ENCODE data around the gene SNAPC1. TPM values are rescaled to one million over a fixed set of nuclear protein-coding genes. Genes with fewer than 3 reads are reported as not detected.
"Not testable (repeated sequence)": the region's sequence is repeated elsewhere in the genome, so short reads cannot be mapped to it uniquely, and the experiment has no call there.

SNAPC1 gene
- total and polyA plus RNA-seq, 3 experiments from 2014 or later = 4.8 to 8.5 (median 7.0) TPM

GRCh38 chr14:61739133-61739532, 23.1 kb upstream of the SNAPC1 start:
- no peaks in the 10 kb centered on the region for H3K9me3 Mint-ChIP-seq
- Histone ChIP-seq H3K4me1 (ENCODE audit: insufficient read depth, low read length) (no peaks in the 10 kb centered on the region), H3K9me3 (ENCODE audit: low read length) (no peaks in the 10 kb centered on the region), H3K4me3 (ENCODE audit: low read length) (no peak overlapping the region), H3K27ac (ENCODE audit: low read depth, low read length) (no peak overlapping the region), H3K27me3 (ENCODE audit: insufficient read depth, low read length, poor library complexity, severe bottlenecking) (no peaks in the 10 kb centered on the region), H3K36me3 (ENCODE audit: insufficient read depth, low read length) (peaks cover 41% of the 10 kb centered on the region)
- H3K36me3 Mint-ChIP-seq = peaks cover 16 to 83% (median 21%) of the 10 kb centered on the region in 3 donors
- no peaks in the 10 kb centered on the region for H3K27me3 Mint-ChIP-seq
- H3K4me1 Mint-ChIP-seq = no peaks in the 10 kb centered on the region
- POLR2A ChIA-PET = no interaction called here
- no peak overlapping the region for H3K4me3 Mint-ChIP-seq
- CTCF ChIA-PET = interaction anchor here (1.8 to 2.3 kb wide), 2 partner anchors 10 to 99 kb away, joined by 4 to 6 read pairs; no protein-coding TSS in a partner anchor
- no peak for DNase-seq
- H3K27ac Mint-ChIP-seq = peak overlapping the region in 1 of 8 donors; percentile 77

- Histone ChIP-seq H3K27ac (ENCODE audit: low read depth, low read length) (no peak overlapping the region), H3K4me1 (ENCODE audit: insufficient read depth, low read length) (no peaks in the 10 kb centered on the region), H3K4me3 (ENCODE audit: low read length) (no peak overlapping the region), H3K27me3 (ENCODE audit: insufficient read depth, low read length, poor library complexity, severe bottlenecking) (no peaks in the 10 kb centered on the region), H3K36me3 (ENCODE audit: insufficient read depth, low read length) (peaks cover 17% of the 10 kb centered on the region), H3K9me3 (ENCODE audit: low read length) (no peaks in the 10 kb centered on the region)
- POLR2A ChIA-PET = no interaction called here
- Mint-ChIP-seq H3K27ac (no peak overlapping the region), H3K36me3 (peaks cover 7 to 79% (median 22%) of the 10 kb centered on the region in 3 donors), H3K4me1 (no peaks in the 10 kb centered on the region), H3K27me3 (no peaks in the 10 kb centered on the region), H3K9me3 (no peaks in the 10 kb centered on the region), H3K4me3 (no peak overlapping the region)
- CTCF ChIA-PET = interaction anchor here (0.9 to 1.2 kb wide), 2 partner anchors 96 to 462 kb away, joined by 4 to 5 read pairs; no protein-coding TSS in a partner anchor
- DNase-seq = no peak
These were observed 19.8 kb upstream of the SNAPC1 start for GRCh38 chr14:61742371-61742770.

GRCh38 chr14:61744238-61744637, 18.0 kb upstream of the SNAPC1 start:
- Mint-ChIP-seq H3K9me3 (no peaks in the 10 kb centered on the region), H3K36me3 (peaks cover 4 to 71% (median 21%) of the 10 kb centered on the region in 3 donors), H3K4me3 (no peak overlapping the region), H3K27me3 (no peaks in the 10 kb centered on the region), H3K4me1 (no peaks in the 10 kb centered on the region), H3K27ac (no peak overlapping the region)
- no peak for DNase-seq
- Histone ChIP-seq H3K9me3 (ENCODE audit: low read length) (no peaks in the 10 kb centered on the region), H3K27ac (ENCODE audit: low read depth, low read length) (no peak overlapping the region), H3K27me3 (ENCODE audit: insufficient read depth, low read length, poor library complexity, severe bottlenecking) (no peaks in the 10 kb centered on the region), H3K4me1 (ENCODE audit: insufficient read depth, low read length) (no peaks in the 10 kb centered on the region), H3K4me3 (ENCODE audit: low read length) (no peak overlapping the region), H3K36me3 (ENCODE audit: insufficient read depth, low read length) (peaks cover 21% of the 10 kb centered on the region)
- ChIA-PET CTCF (no interaction called here), POLR2A (interaction anchor here (0.6 kb wide), 1 partner anchor 318 kb away, joined by 4 read pairs; no protein-coding TSS in a partner anchor)

GRCh38 chr14:61746346-61746745, 15.9 kb upstream of the SNAPC1 start:
- DNase-seq; H3K4me3 ChIP-seq (ENCODE audit: low read length); H3K9me3 ChIP-seq (ENCODE audit: low read length); H3K27me3 Mint-ChIP-seq; H3K4me1 ChIP-seq (ENCODE audit: insufficient read depth, low read length); H3K27me3 ChIP-seq (ENCODE audit: insufficient read depth, low read length, poor library complexity, severe bottlenecking); H3K27ac ChIP-seq (ENCODE audit: low read depth, low read length); H3K9me3 Mint-ChIP-seq: not testable (repeated sequence)
- peaks cover 21% of the 10 kb centered on the region for H3K36me3 ChIP-seq (ENCODE audit: insufficient read depth, low read length)
- Mint-ChIP-seq H3K27ac (peak overlapping the region in 4 of 8 donors; percentile 37 to 55 (median 40)), H3K4me1 (peaks cover 4 to 12% (median 9%) of the 10 kb centered on the region in 3 donors), H3K4me3 (peak overlapping the region in 1 of 7 donors; percentile 41), H3K36me3 (peaks cover 0 to 56% (median 18%) of the 10 kb centered on the region in 3 donors)
- ChIA-PET CTCF (interaction anchor here (0.7 to 1.9 kb wide), 3 partner anchors 16 to 1414 kb away, joined by 3 to 6 read pairs (median 5); partner anchors contain the start of gene SNAPC1), POLR2A (interaction anchor here (0.6 kb wide), 1 partner anchor 69 kb away, joined by 3 read pairs; no protein-coding TSS in a partner anchor)

GRCh38 chr14:61746881-61747280, 15.3 kb upstream of the SNAPC1 start:
- H3K36me3 ChIP-seq (ENCODE audit: insufficient read depth, low read length) = peaks cover 17% of the 10 kb centered on the region
- H3K36me3 Mint-ChIP-seq = peaks cover 0 to 53% (median 16%) of the 10 kb centered on the region in 3 donors

GRCh38 chr14:61747342-61747741, 14.9 kb upstream of the SNAPC1 start:
- H3K27ac ChIP-seq (ENCODE audit: low read depth, low read length) = no peak overlapping the region
- CTCF ChIA-PET = interaction anchor here (1.6 kb wide), 1 partner anchor 15 kb away, joined by 6 read pairs; the partner anchor contains the start of gene SNAPC1
- no peaks in the 10 kb centered on the region for H3K9me3 ChIP-seq (ENCODE audit: low read length)
- H3K4me3 ChIP-seq (ENCODE audit: low read length) = no peak overlapping the region
- POLR2A ChIA-PET = no interaction called here
- no peak overlapping the region for H3K27ac Mint-ChIP-seq
- H3K4me1 ChIP-seq (ENCODE audit: insufficient read depth, low read length) = peaks cover 5% of the 10 kb centered on the region
- peaks cover 13% of the 10 kb centered on the region for H3K36me3 ChIP-seq (ENCODE audit: insufficient read depth, low read length)
- H3K4me1 Mint-ChIP-seq = peaks cover 4 to 12% (median 9%) of the 10 kb centered on the region in 3 donors
- H3K36me3 Mint-ChIP-seq = peaks cover 0 to 48% (median 15%) of the 10 kb centered on the region in 3 donors
- no peak for DNase-seq
- no peak overlapping the region for H3K4me3 Mint-ChIP-seq
- no peaks in the 10 kb centered on the region for H3K27me3 Mint-ChIP-seq
- H3K9me3 Mint-ChIP-seq = no peaks in the 10 kb centered on the region
- no peaks in the 10 kb centered on the region for H3K27me3 ChIP-seq (ENCODE audit: insufficient read depth, low read length, poor library complexity, severe bottlenecking)

More at GRCh38 chr14:61746881-61747280, 15.3 kb upstream of the SNAPC1 start:
- no peak overlapping the region for H3K27ac ChIP-seq (ENCODE audit: low read depth, low read length)
- DNase-seq = no peak
- no peak overlapping the region for H3K4me3 Mint-ChIP-seq
- no peaks in the 10 kb centered on the region for H3K27me3 ChIP-seq (ENCODE audit: insufficient read depth, low read length, poor library complexity, severe bottlenecking)
- no peak overlapping the region for H3K4me3 ChIP-seq (ENCODE audit: low read length)
- no peaks in the 10 kb centered on the region for H3K9me3 ChIP-seq (ENCODE audit: low read length)
- peaks cover 5% of the 10 kb centered on the region for H3K4me1 ChIP-seq (ENCODE audit: insufficient read depth, low read length)
- peaks cover 4 to 12% (median 9%) of the 10 kb centered on the region in 3 donors for H3K4me1 Mint-ChIP-seq
- peak overlapping the region in 3 of 8 donors; percentile 37 to 41 (median 38) for H3K27ac Mint-ChIP-seq
- ChIA-PET POLR2A (interaction anchor here (0.6 kb wide), 1 partner anchor 68 kb away, joined by 3 read pairs; no protein-coding TSS in a partner anchor), CTCF (interaction anchor here (0.7 to 1.9 kb wide), 3 partner anchors 16 to 1415 kb away, joined by 3 to 6 read pairs (median 5); partner anchors contain the start of gene SNAPC1)
- H3K9me3 Mint-ChIP-seq = no peaks in the 10 kb centered on the region
- no peaks in the 10 kb centered on the region for H3K27me3 Mint-ChIP-seq

DNA sequence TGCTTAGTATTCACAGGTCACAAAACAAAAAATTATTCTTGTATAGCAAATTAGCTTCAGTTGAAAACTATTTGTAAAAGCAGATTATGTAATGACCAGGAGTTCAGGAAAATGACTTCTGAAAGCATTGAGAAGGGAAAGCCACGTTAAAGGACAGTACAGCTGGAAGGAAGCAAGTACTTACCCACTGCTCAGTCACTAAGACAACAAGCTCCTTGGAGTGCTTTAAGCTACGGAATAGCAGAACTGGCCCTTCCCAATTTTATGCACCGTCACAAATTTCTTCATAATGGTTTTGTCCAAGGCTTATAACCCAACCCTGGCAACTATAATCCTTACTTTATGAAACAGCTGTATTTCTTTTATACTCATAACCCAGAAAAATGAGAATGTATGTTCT, 13.0 kb upstream of the SNAPC1 start:
- Mint-ChIP-seq H3K36me3 (peaks cover 0 to 34% (median 14%) of the 10 kb centered on the region in 3 donors), H3K4me1 (peaks cover 4 to 12% (median 9%) of the 10 kb centered on the region in 3 donors), H3K27ac (peak overlapping the region in 1 of 8 donors; percentile 13), H3K27me3 (no peaks in the 10 kb centered on the region), H3K4me3 (no peak overlapping the region), H3K9me3 (no peaks in the 10 kb centered on the region)
- no peak overlapping the region for H3K4me3 ChIP-seq (ENCODE audit: low read length)
- ChIA-PET POLR2A (interaction anchor here (0.5 to 0.7 kb wide), 3 partner anchors 10 to 13 kb away, joined by 3 read pairs; partner anchors contain the start of gene SNAPC1), CTCF (interaction anchor here (0.9 to 2.1 kb wide), 6 partner anchors 12 to 469 kb away, joined by 3 to 5 read pairs (median 4); no protein-coding TSS in a partner anchor)
- DNase-seq = no peak
- H3K27me3 ChIP-seq (ENCODE audit: insufficient read depth, low read length, poor library complexity, severe bottlenecking) = no peaks in the 10 kb centered on the region
- H3K36me3 ChIP-seq (ENCODE audit: insufficient read depth, low read length) = peaks cover 8% of the 10 kb centered on the region
- peak overlapping the region; percentile 44 for H3K27ac ChIP-seq (ENCODE audit: low read depth, low read length)
- H3K9me3 ChIP-seq (ENCODE audit: low read length) = no peaks in the 10 kb centered on the region
- peaks cover 5% of the 10 kb centered on the region for H3K4me1 ChIP-seq (ENCODE audit: insufficient read depth, low read length)

DNA sequence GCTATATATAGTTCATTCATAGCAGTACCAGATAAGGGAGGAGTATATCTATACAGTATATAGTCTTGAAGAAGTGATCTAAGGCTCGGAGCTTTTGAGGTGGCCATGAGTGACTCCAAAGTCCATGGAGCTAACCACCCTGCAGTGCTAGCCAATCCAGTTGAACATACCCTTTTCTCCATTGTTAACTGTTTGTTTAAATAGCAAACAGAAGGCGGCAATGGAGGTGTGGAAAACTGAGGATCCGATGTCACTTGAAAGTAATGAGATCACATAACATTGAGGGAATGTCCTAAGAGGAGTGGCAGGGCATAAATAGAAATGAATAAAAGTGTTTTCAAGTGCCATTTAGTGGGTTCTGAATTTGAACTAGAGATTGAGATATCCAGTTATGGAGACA, 12.4 kb upstream of the SNAPC1 start:
- no peak for DNase-seq
- H3K27ac ChIP-seq (ENCODE audit: low read depth, low read length) = peak overlapping the region; percentile 44
- Mint-ChIP-seq H3K27ac (peak overlapping the region in 4 of 8 donors; percentile 10 to 93 (median 48)), H3K9me3 (no peaks in the 10 kb centered on the region), H3K36me3 (peaks cover 0 to 31% (median 14%) of the 10 kb centered on the region in 3 donors), H3K4me3 (peak overlapping the region; percentile 23 to 94 (median 88)), H3K4me1 (peaks cover 4 to 12% (median 9%) of the 10 kb centered on the region in 3 donors), H3K27me3 (peaks cover 0 to 5% of the 10 kb centered on the region in 2 donors)
- ChIA-PET CTCF (interaction anchor here (1.5 to 2.1 kb wide), 2 partner anchors 19 to 203 kb away, joined by 4 to 5 read pairs; no protein-coding TSS in a partner anchor), POLR2A (interaction anchor here (0.5 to 1.1 kb wide), 2 partner anchors 13 to 273 kb away, joined by 3 read pairs; no protein-coding TSS in a partner anchor)
- peaks cover 5% of the 10 kb centered on the region for H3K4me1 ChIP-seq (ENCODE audit: insufficient read depth, low read length)
- no peaks in the 10 kb centered on the region for H3K9me3 ChIP-seq (ENCODE audit: low read length)
- H3K36me3 ChIP-seq (ENCODE audit: insufficient read depth, low read length) = peaks cover 8% of the 10 kb centered on the region
- H3K27me3 ChIP-seq (ENCODE audit: insufficient read depth, low read length, poor library complexity, severe bottlenecking) = no peaks in the 10 kb centered on the region
- H3K4me3 ChIP-seq (ENCODE audit: low read length) = no peak overlapping the region

Data from CD8-positive, alpha-beta memory T cell (primary cell).